HS-5 (cell line): ENCODE measurements around the gene ATF7.
"Not testable (repeated sequence)": the region's sequence is repeated elsewhere in the genome, so short reads cannot be mapped to it uniquely, and the experiment has no call there.

Experiments
- DNase-seq: peaks from one replicate; pipeline ENCODE4 v3.0.0-alpha.2; 2012; ENCODE audit warnings: low read depth

ATF7 gene

DNA sequence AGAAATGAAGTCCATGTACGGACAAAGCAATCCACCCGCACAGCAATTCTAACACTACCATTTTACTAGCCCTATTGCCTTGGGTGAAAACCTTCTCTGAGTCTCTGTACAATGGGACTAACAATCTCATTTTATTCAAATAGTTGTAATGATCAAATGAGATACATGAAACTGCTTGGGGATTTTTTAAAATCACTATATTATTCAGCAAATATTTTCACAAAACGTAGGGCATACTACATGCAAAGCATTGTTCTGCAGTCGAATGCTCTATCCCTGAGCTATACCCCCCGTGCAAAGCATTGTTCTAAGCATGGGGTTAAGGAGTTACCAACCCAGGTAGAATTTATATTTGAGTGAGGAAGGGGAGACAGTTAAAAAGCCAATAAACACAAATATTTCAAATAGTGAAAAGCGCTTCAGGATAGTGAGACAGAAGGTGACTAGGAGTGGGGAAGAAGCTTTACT is 554 bp upstream of the ATF7 start:
- no peak for DNase-seq

DNA sequence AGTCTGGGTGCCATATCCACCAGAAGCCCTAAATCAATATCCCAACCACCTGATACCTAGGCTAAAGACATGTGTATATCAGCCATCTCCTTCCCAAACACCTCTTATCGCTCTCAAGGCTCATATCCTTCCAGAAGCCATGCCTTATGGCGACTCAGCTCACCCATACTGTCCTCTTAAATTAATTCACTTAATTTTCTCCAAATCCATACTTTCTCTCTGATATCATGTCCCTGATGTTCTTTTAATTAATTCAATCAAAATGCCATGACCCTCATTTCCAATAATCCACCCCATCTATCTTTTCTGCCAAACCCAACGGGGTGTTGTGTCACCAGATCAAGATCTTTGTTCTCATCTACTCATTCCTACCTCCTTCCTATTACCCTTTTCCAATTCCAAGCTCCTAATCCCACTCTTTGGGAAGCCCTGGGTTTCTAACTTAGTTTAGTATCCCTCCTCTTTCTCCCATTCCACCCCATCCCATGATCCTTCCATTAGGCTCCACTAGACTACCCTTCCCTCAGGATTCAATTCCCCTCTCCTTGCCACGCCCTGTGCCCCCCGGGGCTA is 723 bp downstream of the ATF7 start:
- no peak for DNase-seq

GRCh38 chr12:53624956-53625355 is 1.2 kb downstream of the ATF7 start:
- no peak for DNase-seq

- no peak for DNase-seq
Measured at GRCh38 chr12:53624458-53624857, 1.7 kb downstream of the ATF7 start.

- DNase-seq: no peak
Measured at GRCh38 chr12:53623548-53624385, 2.4 kb downstream of the ATF7 start.

- no peak for DNase-seq
Measured at GRCh38 chr12:53622724-53623123, 3.5 kb downstream of the ATF7 start.

- DNase-seq: no peak
Measured at GRCh38 chr12:53618275-53618674, 7.9 kb downstream of the ATF7 start.

DNA sequence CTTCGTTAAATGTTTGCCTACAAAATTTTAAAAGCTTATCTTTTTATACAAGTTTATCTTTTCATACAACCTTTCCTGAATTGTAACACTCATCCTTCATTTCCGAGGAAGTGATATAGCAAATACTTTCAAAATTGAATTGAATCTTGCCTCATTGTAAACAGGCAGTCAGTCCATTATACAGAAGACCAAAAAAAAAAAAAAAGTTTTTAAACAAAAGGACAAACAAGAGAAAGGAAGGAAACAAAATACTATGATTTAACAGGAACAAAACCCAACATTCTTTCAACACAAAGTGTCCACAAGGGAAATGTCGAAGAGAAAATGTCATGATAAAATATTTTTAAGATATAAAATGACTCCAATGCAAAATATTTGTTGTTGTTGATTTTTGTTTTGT is 8.5 kb downstream of the ATF7 start:
- no peak for DNase-seq

DNA sequence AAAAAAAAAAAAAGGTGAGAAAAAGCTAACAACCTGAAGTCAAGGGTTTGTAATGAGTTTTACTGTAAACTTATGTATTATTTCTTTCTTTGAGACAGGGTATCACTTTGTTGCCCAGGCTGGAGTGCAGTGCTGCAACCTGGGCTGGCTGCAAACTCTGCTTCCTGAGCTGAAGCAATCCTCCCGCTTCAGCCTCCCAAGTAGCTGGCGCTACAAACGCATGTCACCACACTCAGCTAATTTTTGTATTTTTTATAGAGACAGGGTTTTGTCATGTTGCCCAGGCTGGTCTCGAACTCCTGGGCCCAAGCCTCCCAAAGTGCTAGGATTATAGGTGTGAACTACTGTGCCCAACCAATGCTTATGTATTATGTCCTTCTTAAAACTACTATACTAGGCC is 9.2 kb downstream of the ATF7 start:
- DNase-seq: no peak

DNA sequence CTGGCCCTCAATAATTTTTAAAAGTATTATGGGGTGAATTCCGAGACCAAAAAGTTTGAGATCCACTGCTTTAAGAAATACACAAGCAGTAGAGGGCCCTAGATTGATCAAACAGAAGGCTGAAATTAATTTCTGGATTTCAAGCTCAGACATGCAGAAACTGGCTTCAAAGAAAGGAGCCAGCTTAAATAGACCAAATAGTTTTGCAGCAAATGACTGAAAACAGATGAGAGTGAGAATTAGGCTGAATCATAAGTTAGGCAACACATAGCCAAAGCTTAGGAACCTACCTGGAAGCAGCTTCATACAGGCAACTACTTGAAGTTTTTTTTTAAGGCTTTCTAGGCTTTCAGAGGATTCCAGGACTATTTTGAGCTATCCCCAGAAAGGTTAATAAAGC is 12.4 kb downstream of the ATF7 start:
- DNase-seq: no peak

- DNase-seq: no peak
Measured at GRCh38 chr12:53612978-53613377, 13.2 kb downstream of the ATF7 start.

- DNase-seq: no peak
Measured at GRCh38 chr12:53611304-53611703, 14.9 kb downstream of the ATF7 start.

DNA sequence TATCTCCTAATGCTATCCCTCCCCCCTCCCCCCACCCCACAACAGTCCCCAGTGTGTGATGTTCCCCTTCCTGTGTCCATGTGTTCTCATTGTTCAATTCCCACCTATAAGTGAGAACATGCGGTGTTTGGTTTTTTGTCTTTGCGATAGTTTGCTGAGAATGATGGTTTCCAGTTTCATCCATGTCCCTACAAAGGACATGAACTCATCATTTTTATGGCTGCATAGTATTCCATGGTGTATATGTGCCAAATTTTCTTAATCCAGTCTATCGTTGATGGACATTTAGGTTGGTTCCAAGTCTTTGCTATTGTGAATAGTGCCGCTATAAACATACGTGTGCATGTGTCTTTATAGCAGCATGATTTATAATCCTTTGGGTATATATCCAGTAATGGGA is 19.5 kb downstream of the ATF7 start:
- DNase-seq: not testable (repeated sequence)

GRCh38 chr12:53604581-53604980 is 21.6 kb downstream of the ATF7 start:
- DNase-seq: no peak

DNA sequence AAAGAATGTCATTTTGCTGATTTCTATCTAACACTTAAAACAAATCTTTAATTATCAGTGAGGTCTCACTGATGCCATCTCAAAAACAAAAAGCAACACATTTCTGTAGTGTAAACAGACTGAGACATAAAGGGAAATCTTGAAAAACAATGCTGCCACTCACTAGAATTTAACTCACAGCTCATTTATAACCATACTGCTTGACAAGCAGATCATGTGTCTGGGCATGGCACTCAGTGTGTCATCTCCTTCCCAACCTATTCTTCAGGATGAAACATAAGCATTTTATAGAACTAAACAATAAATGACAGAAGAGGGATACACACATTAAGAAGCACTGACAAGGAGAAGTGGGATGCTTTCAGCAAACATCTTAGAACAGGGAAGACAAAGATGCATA is 22.4 kb downstream of the ATF7 start:
- DNase-seq: no peak

- DNase-seq: no peak
Measured at GRCh38 chr12:53603196-53603595, 23.0 kb downstream of the ATF7 start.

DNA sequence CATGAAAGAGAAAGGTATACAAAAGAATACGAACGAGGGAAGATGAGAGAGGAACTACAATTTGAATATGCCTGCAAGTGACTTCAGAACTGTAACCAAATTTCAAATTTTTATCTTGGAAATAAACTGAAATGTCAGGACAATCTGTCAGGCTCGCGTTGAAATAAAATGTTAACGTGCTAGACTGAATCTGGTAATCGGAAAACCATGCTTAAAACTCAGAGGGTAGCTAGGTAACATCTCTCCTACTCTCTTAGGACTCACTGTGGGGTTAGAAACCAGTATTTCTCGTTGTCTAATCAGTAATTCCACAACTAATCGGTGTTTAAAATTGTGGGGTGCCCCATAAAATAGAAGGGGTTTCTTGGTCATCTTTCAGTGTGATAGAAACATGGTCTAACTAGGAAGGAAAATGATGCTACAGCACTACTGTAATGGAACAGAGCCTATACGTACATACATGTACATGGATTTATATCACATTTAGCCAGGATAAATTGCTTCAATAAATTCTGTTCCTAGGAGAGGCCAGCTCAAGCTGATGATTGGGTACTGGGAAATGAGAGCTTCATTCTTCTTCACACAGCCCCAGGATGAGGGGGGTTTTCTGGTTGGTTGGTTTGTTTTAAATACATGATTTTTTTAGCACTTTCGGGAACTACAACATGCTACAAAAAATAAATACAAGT is 23.9 kb downstream of the ATF7 start:
- no peak for DNase-seq

DNA sequence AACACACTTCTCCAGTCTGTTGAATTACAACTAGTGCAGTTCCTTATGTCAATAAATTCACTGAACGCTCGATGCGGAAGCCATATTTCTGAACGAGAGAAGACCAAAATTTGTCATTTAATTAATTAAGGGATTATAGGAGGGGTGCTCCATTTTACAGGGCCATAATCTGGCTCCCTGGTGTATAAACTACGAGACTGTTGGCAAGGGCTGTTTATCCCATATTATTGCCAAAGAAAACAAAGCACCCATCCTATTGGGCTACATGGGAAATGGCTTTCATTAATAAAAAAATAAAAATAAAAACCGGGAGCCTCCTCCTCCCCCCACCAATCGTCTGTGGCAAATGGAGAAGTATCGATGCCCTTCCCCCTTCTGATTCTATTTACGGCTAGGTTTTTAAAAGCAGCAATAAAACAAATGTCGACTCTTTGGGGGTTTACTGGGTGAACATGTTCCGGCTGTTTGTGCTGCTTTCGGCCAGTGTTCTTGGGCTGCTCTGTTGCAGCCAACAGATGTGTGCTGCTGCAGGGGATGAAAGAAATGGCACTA is 24.8 kb downstream of the ATF7 start:
- DNase-seq: no peak

DNA sequence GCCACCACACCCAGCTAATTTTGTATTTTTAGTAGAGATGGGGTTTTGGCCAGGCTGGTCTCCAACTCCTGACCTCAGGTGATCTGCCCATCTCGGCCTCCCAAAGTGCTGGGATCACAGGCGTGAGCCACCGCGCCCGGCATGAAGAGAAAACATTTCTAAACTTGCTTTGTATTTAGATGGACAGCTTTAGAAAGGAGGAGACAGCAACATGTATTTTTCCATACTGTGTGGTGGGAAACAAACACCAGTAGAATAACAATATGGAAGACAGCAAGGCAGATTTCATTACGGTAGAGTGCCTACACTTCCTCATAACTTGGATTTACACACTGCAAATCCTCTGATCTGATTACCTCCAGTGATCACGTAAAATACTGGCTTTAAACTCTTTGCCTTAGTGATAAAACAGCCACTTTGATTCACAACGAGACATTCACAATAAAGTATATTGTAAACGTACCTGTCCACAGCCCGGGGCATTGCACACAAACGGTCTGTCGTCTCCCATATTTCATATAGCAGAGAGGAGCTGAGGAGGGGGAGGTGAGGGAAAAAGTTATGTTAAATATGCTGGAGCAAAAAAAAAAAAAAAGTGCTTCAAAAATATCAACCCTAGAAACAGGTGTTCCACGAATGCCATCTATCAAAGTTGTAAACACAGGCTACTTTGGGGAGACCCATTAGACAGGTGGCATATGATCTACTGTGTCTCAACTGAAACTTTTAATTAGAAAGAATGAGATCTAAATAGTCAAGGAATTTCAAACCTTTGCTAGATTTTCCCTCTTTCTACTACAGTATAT is 25.5 kb downstream of the ATF7 start:
- DNase-seq: no peak

GRCh38 chr12:53599579-53599978 is 26.6 kb downstream of the ATF7 start:
- DNase-seq: no peak

DNA sequence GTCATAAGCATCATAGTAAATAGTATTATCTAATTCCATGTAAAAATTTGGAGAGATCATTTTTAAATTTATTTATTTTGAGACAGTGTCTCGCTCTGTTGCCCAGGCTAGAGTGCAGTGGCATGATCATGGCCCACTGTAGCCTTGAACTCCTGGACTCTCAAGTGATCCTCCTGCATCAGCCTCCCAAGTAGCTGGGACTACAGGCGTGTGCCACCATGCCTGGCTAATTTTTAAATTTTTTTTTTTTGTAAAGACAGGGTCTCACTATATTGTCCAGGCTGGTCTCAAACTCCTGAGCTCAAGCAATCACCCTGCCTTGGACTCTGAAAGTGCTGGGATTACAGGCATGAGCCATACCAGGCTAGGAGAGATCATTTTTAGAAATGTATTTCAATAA is 27.2 kb downstream of the ATF7 start:
- not testable (repeated sequence) for DNase-seq

DNA sequence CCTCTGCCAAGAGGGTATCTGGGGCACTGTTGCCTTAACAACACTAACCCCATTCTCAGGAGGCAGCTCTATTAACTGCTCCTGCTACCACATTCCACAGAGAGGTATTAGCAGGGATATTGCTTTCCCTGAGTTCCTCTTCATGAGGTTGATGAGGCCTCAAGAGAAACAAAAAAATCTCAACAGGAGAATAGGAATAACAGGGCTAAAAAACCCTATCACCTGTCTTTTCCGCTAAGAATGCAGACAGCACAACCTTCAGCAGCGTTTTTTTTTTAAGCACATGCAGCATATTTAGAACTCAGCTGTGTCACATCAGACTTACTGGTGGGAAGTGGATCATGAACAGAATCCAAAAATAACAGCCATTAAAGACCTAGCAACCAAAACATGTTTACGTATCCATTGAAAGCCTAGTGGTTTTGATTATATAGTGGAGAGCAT is 29.2 kb downstream of the ATF7 start:
- DNase-seq: no peak
